NCI-H226 (cell line): Measurements from ENCODE around the gene ALG2.

Experiments used
- DNase-seq: peaks from one replicate; pipeline ENCODE4 v3.0.0-alpha.2; 2015

ALG2 gene

DNA sequence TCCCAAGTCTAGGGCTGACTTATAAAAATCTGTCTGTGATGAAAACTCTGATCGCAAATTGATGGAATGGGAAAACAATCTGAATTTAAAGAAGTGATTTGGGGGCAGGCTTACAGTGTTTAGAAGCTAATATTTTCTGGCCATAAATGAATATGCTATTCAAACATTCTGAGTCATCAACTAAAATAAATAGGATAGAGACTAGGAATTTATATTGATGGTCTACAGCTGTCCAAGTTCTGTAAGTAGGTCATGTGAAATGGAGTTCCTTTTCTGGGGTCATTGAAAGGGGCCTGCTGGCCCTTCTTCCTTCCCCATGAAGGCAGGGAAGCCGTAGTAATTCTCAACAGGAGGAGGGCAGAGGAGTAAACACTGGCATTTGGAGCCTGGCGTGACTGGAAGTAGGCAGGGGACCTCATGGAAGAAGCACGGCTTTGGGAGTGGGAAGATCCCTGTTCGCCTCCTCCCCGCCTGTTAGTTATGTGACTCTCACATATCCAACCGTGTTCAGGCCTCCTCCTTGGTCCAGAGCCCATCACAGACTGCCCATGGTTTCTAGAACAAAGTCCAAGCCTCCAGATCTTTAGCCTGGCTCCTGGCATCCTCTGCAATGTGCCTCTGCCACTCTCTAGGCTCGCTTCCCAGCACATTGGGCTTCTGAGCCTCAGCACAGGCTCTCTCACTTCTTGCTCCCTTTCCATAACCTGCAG is 31.7 kb downstream of the ALG2 start:
- no peak for DNase-seq

DNA sequence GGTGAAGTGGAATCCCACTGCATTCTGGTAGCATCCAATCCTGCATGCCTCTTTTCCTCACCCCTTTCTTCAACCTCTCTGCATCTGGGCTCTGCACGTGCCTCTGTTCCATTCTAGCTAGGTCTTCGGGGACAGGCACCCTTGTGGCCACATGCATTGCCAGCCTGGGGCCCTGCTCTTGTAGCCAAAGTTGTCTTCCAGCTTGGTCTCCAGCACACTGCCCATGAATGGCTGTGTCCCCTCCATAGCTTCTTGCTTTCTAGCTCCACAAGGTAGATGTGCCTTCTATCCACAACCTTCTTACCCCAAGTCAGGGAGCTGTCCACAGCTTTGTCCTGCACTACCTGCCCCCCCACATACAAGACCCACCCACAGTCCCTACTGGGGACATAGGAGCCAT is 32.6 kb downstream of the ALG2 start:
- no peak for DNase-seq

- no peak for DNase-seq
Measured at GRCh38 chr9:99187311-99187710, 34.4 kb downstream of the ALG2 start.

DNA sequence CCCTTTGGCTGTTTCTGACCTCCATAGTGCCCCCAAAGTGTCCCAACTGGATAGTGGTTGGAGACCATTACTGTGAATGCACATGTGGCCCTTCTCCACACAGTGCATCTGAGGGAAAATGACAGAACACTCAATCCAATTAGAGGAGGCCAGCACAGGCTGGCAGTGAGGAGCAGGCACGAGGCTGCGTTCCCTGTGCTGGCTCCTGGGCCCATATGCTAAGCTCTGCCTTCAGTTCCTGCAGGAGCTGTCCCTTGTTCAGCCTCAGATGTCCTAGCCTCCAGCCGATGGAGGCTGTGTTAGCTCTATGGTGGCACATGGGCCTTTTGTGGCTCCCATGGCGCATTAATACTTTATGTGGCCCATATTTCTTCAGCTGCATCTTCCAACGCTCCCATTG is 35.8 kb downstream of the ALG2 start:
- no peak for DNase-seq

GRCh38 chr9:99185348-99185632 is 36.5 kb downstream of the ALG2 start:
- no peak for DNase-seq

GRCh38 chr9:99184475-99185347 is 37.0 kb downstream of the ALG2 start:
- peak; percentile 91 for DNase-seq

- DNase-seq, result no peak
Measured at GRCh38 chr9:99184110-99184474, 37.6 kb downstream of the ALG2 start.

DNA sequence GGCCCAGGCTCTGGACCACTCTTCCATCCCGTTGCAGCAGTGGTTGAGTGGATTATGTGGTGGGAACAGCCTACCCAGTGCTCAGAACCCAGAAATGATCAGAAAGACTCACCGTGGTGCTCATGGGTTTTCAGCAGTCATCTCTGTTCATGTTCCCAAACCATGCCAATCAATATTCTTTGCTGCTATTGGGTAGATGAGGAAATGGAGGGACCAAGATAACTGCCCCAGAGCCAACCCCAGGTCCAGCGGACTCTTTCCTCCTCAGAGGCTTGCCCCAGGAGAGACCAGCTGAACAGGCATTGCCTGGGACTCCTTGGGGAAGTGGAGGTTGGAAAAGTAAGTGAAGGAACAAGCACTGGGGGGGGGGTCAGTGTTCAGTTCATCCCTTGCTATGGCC is 38.1 kb downstream of the ALG2 start:
- DNase-seq, result no peak

DNA sequence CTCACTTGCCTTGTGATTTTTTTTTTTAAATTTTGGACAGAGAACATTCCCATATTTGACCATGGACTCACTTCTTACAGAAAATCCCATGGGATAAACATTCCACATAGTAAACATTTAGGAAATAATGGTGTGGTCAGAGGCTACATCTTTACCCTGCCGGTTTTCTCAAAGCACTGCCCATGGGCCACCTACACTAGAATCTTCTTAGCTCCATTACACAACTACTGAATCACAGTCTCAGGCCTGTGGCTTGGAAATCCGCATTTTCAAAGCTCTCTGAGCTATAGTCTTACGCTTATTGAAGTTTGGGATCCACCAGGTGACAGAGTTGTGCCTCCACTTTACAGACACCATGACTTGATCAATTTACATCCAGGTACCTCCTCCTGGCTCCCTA is 39.4 kb downstream of the ALG2 start:
- DNase-seq, result no peak

DNA sequence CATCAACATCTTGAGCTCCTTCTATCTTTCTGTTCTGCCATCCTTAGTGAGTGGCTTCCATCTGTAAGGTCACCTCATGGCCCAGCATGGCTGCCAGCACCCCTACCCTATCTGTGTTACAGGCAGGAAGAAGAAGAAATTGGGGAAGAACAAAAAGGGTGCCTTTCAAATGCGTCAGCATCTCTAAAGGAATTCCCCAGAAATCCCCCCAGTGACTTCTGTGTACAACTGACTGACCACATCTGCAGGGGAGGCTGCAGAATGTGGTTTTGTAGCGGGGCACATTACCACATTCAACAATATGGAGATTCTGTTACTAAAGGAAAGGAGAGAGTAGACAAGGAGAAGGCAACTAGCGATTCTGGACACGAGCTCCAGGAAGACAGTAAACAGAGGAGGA is 40.1 kb downstream of the ALG2 start:
- DNase-seq, result peak; percentile 27

DNA sequence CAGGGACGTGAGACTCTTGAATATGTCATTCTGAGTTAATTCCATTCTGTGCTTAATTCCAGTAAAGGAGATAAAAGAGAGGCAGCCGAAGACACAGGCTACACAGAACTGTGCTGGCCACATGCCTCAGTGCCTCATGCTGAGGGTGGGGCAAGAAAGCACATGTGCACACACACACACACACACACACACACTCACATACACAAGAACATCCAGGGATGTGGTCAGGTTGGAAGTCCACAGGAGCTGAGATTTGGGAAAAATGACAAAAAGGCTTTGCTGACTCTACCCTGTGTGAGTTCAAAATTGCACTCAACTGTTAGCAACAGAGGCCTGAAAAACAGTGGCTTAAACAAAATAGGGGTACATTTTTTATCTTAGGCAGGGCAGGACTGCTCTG is 40.5 kb downstream of the ALG2 start:
- no peak for DNase-seq

GRCh38 chr9:99180662-99181061 is 41.1 kb downstream of the ALG2 start:
- no peak for DNase-seq

GRCh38 chr9:99180199-99180598 is 41.5 kb downstream of the ALG2 start:
- no peak for DNase-seq

DNA sequence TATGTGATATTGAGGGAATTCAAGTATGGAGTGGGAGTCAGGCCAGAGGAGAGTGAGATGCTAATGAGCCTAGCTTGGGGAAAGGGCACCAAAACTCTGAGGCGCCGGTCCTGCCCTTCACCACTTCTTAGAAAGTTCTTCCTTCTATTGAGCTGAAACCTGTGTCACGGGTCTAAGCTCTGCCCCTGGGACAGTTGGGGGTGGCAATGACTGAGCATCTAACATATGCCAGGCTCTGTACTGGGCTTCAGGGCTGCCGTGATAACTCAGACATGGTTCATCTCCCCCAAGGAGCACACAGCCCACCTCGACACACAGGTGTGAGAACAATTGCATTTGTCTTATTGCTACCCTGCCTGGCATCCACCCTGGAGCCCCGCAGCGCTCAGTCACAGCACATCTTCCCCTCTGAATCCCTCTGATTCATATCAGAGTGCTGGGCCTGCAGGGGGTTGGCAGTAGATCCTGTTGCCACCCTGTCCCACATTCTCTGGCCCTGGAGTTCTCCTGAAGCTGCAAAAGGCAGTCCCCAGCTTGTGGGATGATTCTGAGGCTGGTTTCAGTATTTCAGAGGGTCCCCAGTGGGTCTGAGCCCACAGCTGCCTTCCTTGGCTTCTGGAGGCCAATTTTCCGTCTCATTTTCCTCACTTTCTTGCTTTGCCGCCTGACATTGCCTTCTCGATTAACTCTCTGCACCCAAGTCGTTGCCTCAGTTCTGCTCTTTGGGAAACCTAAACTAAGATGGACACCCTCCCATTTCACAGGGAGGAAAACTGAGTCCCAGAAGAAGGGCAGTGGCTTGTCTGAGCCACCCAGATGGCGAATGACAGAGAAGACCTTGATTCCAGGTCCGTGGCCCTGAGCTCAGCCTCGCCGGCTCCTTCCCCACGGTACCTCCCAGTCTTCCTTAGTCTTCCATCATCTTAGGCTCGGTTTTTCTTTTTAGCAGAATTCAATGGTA is 42.5 kb downstream of the ALG2 start:
- no peak for DNase-seq

DNA sequence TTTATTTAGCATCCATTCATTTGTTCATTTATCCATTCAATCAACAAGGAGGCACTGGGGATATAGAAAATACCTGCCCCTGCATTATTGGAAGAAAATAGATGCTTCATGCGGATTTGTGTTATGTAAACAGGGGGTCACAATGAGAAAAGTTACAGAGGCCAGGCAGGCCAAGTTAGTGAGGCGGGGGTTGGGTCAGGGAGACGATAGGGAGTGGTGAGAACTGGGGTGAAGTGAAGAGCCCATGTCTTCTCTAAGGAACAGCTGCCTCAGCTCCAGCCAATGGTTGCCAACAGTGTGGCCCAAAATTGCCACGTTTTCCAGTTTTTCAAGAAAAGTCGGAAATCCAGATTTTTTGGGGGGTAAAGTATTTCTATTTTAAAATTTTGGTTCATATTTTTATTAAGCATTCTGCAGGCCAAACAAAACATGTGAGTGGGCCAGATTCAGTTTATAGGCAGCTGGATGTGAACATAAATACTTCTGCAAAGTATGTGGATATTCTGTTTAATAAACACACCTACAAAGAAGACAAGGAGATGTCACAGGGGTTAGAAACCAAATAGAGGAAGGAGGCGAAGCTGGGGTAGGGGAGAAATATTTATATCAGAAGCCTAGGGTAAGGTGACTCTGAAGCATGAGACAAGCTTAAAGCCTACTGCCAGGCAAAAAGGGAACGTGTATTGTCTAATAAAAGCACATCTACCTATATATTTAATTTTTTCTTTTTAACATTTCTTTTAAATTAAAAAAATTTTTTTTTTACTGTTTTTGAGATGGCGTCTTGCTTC is 44.0 kb downstream of the ALG2 start:
- no peak for DNase-seq

- no peak for DNase-seq
Measured at GRCh38 chr9:99176527-99177013, 45.2 kb downstream of the ALG2 start.

GRCh38 chr9:99173570-99174504 is 47.9 kb downstream of the ALG2 start:
- no peak for DNase-seq

DNA sequence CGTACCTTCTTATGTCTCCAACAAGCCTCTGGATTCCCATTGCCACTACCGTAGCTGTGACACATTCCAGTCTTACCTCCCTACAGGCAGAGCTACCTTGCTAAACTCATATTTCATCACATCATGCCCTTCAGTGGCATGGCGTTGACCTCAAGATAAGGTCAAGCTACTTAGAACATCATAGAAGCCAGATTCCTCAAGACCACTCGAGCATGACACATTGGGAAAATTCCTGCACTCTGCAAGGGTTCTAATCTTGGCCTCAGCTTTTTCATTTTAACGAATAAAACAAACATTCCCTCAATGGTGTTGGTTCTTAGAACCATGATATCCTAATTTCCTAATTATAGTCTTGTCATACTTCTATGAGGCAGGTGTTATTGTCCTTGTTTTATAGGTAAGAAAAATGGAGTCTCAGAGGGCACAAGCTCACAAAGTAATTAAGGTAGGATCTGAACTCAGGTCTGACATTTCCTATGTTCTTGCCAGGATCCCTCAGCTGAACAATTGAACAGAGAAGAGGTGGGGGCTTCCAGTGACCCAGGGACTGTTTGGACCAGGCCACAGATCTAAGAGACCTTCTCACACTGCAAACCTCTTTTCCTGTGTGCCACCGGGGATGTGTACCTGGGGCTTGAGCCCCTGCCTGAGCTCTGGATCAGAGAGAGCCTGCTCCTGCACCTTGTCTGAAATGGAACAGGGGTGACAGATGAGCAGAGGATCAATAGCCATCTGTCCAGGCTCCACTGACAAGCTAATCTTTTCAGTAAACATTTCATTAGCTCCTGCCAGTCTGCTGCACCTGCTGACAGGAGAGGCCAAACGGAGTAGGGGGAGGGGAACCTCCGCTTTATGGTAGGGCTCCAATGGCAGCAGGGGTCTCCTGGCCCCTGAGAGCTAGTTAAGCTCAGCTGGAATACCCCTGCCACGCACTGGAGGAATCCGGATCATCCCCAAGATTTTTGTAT is 49.3 kb downstream of the ALG2 start:
- DNase-seq, result no peak

GRCh38 chr9:99171225-99172123 is 50.3 kb downstream of the ALG2 start:
- no peak for DNase-seq
